Heart left ventricle (tissue), 16 donors: Measurements from ENCODE around the gene PCSK5. TPM values are rescaled to one million over a fixed set of nuclear protein-coding genes. Genes with fewer than 3 reads are reported as not detected.
"Not testable (repeated sequence)": the region's sequence is repeated elsewhere in the genome, so short reads cannot be mapped to it uniquely, and the experiment has no call there.

Source experiments
- ATAC-seq, 4 donors: fragments of 200-7000 bp; cut with Tn5 transposase; one replicate each; pipeline ENCODE4 v1.9.1; 2020 to 2022; ENCODE audit warnings: moderate library complexity in 4 of 4, mild to moderate bottlenecking in 3 of 4, moderate number of reproducible peaks in 1 of 4
- DNase-seq, 5 donors: peaks; one replicate each; pipeline ENCODE4 v3.0.0-alpha.2; 2020
- H3K27ac ChIP-seq, 12 donors: fragments of 200-600 bp; sonication (generic) in 4 of 12; one replicate each; pipeline versions ENCODE4 v1.5.0 to v1.8.0; 2016 to 2022; ENCODE audit warnings: mild to moderate bottlenecking in 2 of 12
- H3K27me3 ChIP-seq, 9 donors: fragments of 200-600 bp; sonication (generic) in 2 of 9; one replicate each; pipeline versions ENCODE4 v1.5.1 to v1.8.0; 2016 to 2022; ENCODE audit warnings: mild to moderate bottlenecking in 3 of 9
- H3K36me3 ChIP-seq, 9 donors: fragments of 200-600 bp; sonication (generic) in 2 of 9; one replicate each; pipeline versions ENCODE4 v1.5.0 to v1.8.0; 2018 to 2022; ENCODE audit warnings: mild to moderate bottlenecking in 2 of 9
- H3K4me1 ChIP-seq, 12 donors: fragments of 200-600 bp; sonication (generic) in 4 of 12; one replicate each; pipeline versions ENCODE4 v1.5.0 to v1.8.0; 2016 to 2022; ENCODE audit warnings: mild to moderate bottlenecking in 3 of 12
- H3K4me3 ChIP-seq, 12 donors: fragments of 200-600 bp; sonication (generic) in 4 of 12; one replicate each; pipeline versions ENCODE4 v1.5.0 to v1.8.0; 2017 to 2022; ENCODE audit warnings: mild to moderate bottlenecking in 9 of 12, moderate library complexity in 4 of 12
- H3K9me3 ChIP-seq, 12 donors: fragments of 200-600 bp; sonication (generic) in 4 of 12; one replicate each; pipeline versions ENCODE4 v1.5.0 to v1.8.0; 2016 to 2022; ENCODE audit warnings: mild to moderate bottlenecking in 1 of 12
- POLR2A ChIP-seq, 2 donors: fragments of 450-650 bp; IDR thresholded peaks; one replicate each; pipeline ENCODE4 v1.6.1; 2017; ENCODE audit warnings: antibody characterized with exemption in 2 of 2, mild to moderate bottlenecking in 2 of 2, moderate library complexity in 2 of 2
- WGBS, 4 donors: extraction: QIAGEN DNeasy Blood & Tissue Kit in 2 of 4; methylation state at CpG; one replicate each; pipeline versions ENCODE4 v1.1.5 to v1.1.7; 2013 to 2018; 5-methylcytosine and 5-hydroxymethylcytosine counted together
- intact Hi-C, 10 donors: fragments of 100-400 bp; cut with DNase I; formaldehyde crosslinking; loops; one replicate each; pipeline versions ENCODE4 v1.11.1 to v1.14.2; 2022
- polyA plus RNA-seq, 2 donors: library from polyadenylated mRNA; stranded (reverse); fragments of 200-250 nt; gene quantifications; one replicate each; pipeline ENCODE4 v1.2.3, GENCODE V29; 2013
- total RNA-seq, 9 donors: library from RNA; depleted of rRNA in 2 of 9; stranded (reverse); fragments of >200 nt in 2 of 9; fragmentation: NEBNext Ultra II Directional in 3 of 9; extraction: Animal tissue kit (Norgen Biotek cat#: 25700) in 3 of 9; gene quantifications; one replicate each; pipeline versions ENCODE4 v1.1.0 to v1.2.4, GENCODE V29; 2016 to 2023
- TF ChIP-seq, protein P1 (sequence below), 12 donors: fragments of 200-600 bp; sonication (generic) in 4 of 12; IDR thresholded peaks; one replicate each; pipeline versions ENCODE4 v1.5.0 to v1.8.0; 2018 to 2022; ENCODE audit warnings: antibody characterized with exemption in 12 of 12, mild to moderate bottlenecking in 5 of 12
- donor health status: ischemic (EF 13 %, LVEDD 7.1; RV severe dilation, severe dysfunction).
- donor health status: healthy with polysubstance abuse.
- donor health status: DM: no; HTN: yes; CAD: no.
- donor health status: DM: no; HTN: no; CAD: no.
- donor health status: ischemic (EF 25% LVEDD 6.9; RV normal size, moderate dysfunction).
- donor health status: ischemic (EF 25% LVEDD 5.7; RV mildly dilated, moderate dysfunction).
- donor health status: healthy.
- donor health status: DM: yes; HTN: yes; CAD: no.
- donor health status: ischemic (EF 35%, LVEDD 5.7; RV mildly dilated, moderate dysfunction).
- donor health status: nonischemic (EF 11% LVEDD 7.7; RV severe dilation, severe dysfunction).
- donor health status: DM: yes; HTN: yes; CAD: no.
- donor health status: PGD.
- donor health status: ischemic (EF 29% LVEDD 5.4; RV normal size, mild dysfunction).
- donor health status: nonischemic (EF 23%, LVEDD 6.1; RV moderate dilation, normal function).

PCSK5 gene
- total and polyA plus RNA-seq, 11 donors: 1.3 to 13.6 (median 5.9) TPM

DNA sequence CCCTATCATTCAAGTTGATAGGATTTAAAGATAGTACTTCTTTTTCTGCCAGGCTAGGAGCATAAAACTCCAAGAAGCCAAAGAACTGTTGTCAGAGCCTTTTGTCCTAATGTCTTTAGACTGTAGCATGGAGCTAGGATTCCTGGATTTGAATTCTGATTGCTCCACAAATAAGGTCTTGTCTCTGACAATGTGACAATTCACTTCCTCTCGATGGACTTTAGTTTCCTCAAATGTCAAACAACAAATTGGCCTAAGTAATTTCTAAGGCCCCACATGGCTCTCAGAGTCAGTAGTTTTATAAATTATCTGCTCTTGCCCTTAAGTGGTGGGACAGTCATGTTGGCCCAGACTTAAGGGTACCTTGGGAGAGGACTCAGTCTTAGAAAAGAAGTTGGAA, 467.1 kb downstream of the PCSK5 start:
- TF ChIP-seq, protein P1, sequence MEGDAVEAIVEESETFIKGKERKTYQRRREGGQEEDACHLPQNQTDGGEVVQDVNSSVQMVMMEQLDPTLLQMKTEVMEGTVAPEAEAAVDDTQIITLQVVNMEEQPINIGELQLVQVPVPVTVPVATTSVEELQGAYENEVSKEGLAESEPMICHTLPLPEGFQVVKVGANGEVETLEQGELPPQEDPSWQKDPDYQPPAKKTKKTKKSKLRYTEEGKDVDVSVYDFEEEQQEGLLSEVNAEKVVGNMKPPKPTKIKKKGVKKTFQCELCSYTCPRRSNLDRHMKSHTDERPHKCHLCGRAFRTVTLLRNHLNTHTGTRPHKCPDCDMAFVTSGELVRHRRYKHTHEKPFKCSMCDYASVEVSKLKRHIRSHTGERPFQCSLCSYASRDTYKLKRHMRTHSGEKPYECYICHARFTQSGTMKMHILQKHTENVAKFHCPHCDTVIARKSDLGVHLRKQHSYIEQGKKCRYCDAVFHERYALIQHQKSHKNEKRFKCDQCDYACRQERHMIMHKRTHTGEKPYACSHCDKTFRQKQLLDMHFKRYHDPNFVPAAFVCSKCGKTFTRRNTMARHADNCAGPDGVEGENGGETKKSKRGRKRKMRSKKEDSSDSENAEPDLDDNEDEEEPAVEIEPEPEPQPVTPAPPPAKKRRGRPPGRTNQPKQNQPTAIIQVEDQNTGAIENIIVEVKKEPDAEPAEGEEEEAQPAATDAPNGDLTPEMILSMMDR (IDR thresholded peaks at IDR 0.05): no peak
- TF ChIP-seq POLR2A (IDR thresholded peaks at IDR 0.05): no peak
- no peaks in the 10 kb centered on the region for H3K27me3 ChIP-seq
- H3K9me3 ChIP-seq: no peaks in the 10 kb centered on the region
- no peak overlapping the region for H3K4me3 ChIP-seq
- H3K36me3 ChIP-seq: no peaks in the 10 kb centered on the region
- intact Hi-C loops: no loop called here
- H3K4me1 ChIP-seq: peaks cover 0 to 10% (median 0%) of the 10 kb centered on the region in 12 donors
- 59 to 85% (median 68%) methylated on average over 1 of the region's 1 CpG for WGBS, 4 donors
- ATAC-seq (no peak), DNase-seq (no peak)
- no peak overlapping the region for H3K27ac ChIP-seq

DNA sequence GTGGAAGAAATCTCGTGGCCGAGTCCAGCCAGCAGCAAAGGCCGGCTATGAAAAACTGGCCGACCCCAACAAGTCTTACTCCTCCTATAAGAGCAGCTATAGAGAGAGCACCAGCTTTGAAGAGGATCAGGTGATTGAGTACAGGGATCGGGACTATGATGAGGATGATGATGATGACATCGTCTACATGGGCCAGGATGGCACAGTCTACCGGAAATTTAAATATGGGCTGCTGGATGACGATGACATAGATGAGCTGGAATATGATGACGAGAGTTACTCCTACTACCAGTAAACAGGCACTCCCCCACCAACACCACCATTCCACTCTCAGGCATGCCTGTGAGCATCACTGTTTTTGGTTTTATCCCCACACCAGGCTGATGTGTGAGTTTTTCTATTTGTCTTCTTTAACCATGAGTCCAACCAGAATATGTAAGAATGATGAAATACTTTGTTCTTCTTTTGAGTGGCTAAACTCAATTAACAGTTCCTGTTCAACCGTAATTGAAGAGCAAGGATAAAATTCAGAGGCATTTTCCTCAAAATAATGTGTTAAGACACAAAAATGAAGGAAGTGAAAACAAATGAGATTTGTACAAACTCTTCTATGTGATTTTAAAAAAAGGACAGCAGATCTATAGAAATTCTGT, 468.3 kb downstream of the PCSK5 start:
- Histone ChIP-seq H3K27ac (peak overlapping the region in 1 of 12 donors; percentile 58), H3K36me3 (no peaks in the 10 kb centered on the region), H3K27me3 (no peaks in the 10 kb centered on the region), H3K9me3 (no peaks in the 10 kb centered on the region), H3K4me3 (no peak overlapping the region), H3K4me1 (peaks cover 0 to 10% (median 0%) of the 10 kb centered on the region in 12 donors)
- intact Hi-C loops: no loop called here
- 90 to 96% (median 92%) methylated on average over 10 of the region's 10 CpGs for WGBS, 4 donors
- DNase-seq: no peak
- no peak for ATAC-seq
- TF ChIP-seq, protein P1 (IDR thresholded peaks at IDR 0.05): no peak
- TF ChIP-seq POLR2A (IDR thresholded peaks at IDR 0.05): no peak

DNA sequence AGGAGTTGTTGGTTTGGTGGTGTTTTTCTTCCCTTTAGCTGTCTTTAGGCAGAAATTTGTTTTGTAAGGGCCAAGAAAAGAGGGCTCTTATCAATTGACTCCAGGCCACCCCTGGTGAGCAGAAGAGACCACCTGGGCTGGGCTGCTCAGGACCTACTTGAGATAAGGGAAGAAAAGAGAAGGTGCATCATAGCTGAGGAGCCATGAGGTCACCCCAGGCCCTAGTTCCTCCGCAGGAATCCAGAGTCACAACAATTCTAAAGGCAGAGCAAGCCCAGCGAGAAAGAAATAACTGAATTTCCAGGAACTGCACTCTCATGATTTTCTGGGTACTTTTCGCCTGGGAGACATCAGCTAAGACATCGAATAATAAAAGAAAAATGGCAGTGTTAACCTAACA, 468.9 kb downstream of the PCSK5 start:
- Histone ChIP-seq H3K4me3 (no peak overlapping the region), H3K9me3 (no peaks in the 10 kb centered on the region), H3K27ac (peak overlapping the region in 1 of 12 donors; percentile 58), H3K36me3 (no peaks in the 10 kb centered on the region), H3K4me1 (peaks cover 0 to 10% (median 0%) of the 10 kb centered on the region in 12 donors), H3K27me3 (no peaks in the 10 kb centered on the region)
- intact Hi-C loops: no loop called here
- 81 to 93% (median 84%) methylated on average over 4 of the region's 4 CpGs for WGBS, 4 donors
- ATAC-seq (no peak), DNase-seq (no peak)
- TF ChIP-seq, protein P1 (IDR thresholded peaks at IDR 0.05): no peak
- TF ChIP-seq POLR2A (IDR thresholded peaks at IDR 0.05): no peak

DNA sequence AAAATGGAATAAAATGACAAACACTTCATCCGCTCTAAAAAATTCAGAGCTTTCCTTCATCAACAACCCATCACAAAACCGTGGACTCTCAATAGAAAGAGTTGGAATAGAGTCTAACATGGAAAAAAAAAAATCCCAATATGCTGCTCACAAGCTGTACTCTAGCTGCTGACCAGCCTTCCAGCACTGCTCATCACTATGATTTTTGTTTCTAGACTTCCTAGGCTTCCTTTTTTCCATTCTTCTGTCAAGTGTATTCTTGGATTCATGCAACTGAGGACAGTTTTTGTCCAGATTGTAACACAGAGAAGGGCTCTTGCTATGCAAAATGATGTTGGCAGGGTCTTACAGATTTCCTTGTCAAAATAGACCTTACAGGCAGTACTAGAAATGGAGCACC, 469.3 kb downstream of the PCSK5 start:
- H3K4me3 ChIP-seq: no peak overlapping the region
- no peaks in the 10 kb centered on the region for H3K36me3 ChIP-seq
- ATAC-seq (no peak), DNase-seq (no peak)
- TF ChIP-seq, protein P1 (IDR thresholded peaks at IDR 0.05): no peak
- TF ChIP-seq POLR2A (IDR thresholded peaks at IDR 0.05): no peak
- no peaks in the 10 kb centered on the region for H3K9me3 ChIP-seq
- no peak overlapping the region for H3K27ac ChIP-seq
- no peaks in the 10 kb centered on the region for H3K27me3 ChIP-seq
- intact Hi-C loops: no loop called here
- WGBS, 4 donors: 81 to 86% (median 86%) methylated on average over 2 of the region's 2 CpGs
- H3K4me1 ChIP-seq: peaks cover 0 to 10% (median 0%) of the 10 kb centered on the region in 12 donors

DNA sequence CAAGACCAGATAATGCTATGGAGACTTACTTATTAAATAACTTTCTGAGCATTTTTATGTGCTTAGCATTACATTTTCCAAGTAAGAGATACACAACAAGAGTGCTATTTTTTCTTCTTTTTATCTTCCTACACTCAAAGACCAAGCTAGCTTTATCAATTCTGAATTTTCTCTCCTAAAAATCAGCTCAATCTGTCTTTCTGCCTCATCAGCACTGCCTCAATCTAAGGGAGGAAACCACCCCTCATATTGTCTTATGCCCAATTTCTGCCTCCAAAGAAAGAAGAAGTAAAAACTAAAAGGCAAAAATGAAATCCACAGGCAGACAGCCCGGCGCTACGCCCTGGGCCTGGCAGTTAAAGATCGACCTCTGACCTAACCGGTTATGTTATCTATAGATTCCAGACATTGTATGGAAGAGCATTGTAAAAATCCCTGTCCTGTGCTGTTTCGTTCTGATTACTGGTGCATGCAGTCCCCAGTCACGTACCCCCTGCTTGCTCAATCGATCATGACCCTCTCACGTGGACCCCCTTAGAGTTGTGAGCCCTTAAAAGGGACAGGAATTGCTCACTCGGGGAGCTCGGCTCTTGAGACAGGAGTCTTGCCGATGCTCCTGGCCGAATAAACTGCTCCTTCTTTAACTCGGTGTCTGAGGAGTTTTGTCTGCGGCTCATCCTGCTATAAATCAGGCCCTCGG, 472.0 kb downstream of the PCSK5 start:
- H3K27ac ChIP-seq, DNase-seq, H3K9me3 ChIP-seq, H3K36me3 ChIP-seq, intact Hi-C loops, H3K4me3 ChIP-seq, H3K27me3 ChIP-seq, ATAC-seq: not testable (repeated sequence)
- H3K4me1 ChIP-seq: peaks cover 0 to 10% (median 0%) of the 10 kb centered on the region in 12 donors
- 76 to 82% (median 80%) methylated on average over 16 of the region's 16 CpGs for WGBS, 4 donors
